Nephron progenitor cell (in vitro differentiated cells): Measurements from ENCODE around the gene KRR1.

ENCODE experiments used
- DNase-seq: peaks from one replicate; pipeline ENCODE4 v3.0.0; 2021
- H3K27ac Mint-ChIP-seq: 2 replicates; pipeline ENCODE4 v1.8.0; 2021; ENCODE audit warnings: mild to moderate bottlenecking, moderate library complexity, mixed read lengths
- H3K27me3 Mint-ChIP-seq: 2 replicates; pipeline ENCODE4 v1.8.0; 2021; ENCODE audit warnings: mild to moderate bottlenecking, low read depth, mixed read lengths; ENCODE audit not compliant: poor library complexity
- H3K36me3 Mint-ChIP-seq: 2 replicates; pipeline ENCODE4 v1.8.0; 2021; ENCODE audit warnings: low read depth, mixed read lengths
- H3K4me1 Mint-ChIP-seq: 2 replicates; pipeline ENCODE4 v1.8.0; 2021; ENCODE audit warnings: mixed read lengths
- H3K4me3 Mint-ChIP-seq: 2 replicates; pipeline ENCODE4 v1.8.0; 2021; ENCODE audit warnings: mild to moderate bottlenecking, moderate library complexity, mixed read lengths
- H3K9me3 Mint-ChIP-seq: 2 replicates; pipeline ENCODE4 v1.8.0; 2021; ENCODE audit warnings: mild to moderate bottlenecking, moderate library complexity, mixed read lengths
- TF ChIP-seq, protein P1 (sequence below): fragments of 200-600 bp; sonication (generic); IDR thresholded peaks from 2 replicates; pipeline ENCODE4 v1.5.0; 2021; ENCODE audit warnings: antibody characterized with exemption

The KRR1 gene

GRCh38 chr12:75553836-75554555, 42.6 kb upstream of the KRR1 start:
- DNase-seq, result no peak
- TF ChIP-seq, protein P1, sequence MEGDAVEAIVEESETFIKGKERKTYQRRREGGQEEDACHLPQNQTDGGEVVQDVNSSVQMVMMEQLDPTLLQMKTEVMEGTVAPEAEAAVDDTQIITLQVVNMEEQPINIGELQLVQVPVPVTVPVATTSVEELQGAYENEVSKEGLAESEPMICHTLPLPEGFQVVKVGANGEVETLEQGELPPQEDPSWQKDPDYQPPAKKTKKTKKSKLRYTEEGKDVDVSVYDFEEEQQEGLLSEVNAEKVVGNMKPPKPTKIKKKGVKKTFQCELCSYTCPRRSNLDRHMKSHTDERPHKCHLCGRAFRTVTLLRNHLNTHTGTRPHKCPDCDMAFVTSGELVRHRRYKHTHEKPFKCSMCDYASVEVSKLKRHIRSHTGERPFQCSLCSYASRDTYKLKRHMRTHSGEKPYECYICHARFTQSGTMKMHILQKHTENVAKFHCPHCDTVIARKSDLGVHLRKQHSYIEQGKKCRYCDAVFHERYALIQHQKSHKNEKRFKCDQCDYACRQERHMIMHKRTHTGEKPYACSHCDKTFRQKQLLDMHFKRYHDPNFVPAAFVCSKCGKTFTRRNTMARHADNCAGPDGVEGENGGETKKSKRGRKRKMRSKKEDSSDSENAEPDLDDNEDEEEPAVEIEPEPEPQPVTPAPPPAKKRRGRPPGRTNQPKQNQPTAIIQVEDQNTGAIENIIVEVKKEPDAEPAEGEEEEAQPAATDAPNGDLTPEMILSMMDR, result no peak
- Mint-ChIP-seq H3K9me3 (no peaks in the 10 kb centered on the region), H3K4me1 (peaks cover 71% of the 10 kb centered on the region), H3K4me3 (no peak overlapping the region), H3K27ac (no peak overlapping the region), H3K27me3 (peaks cover 8% of the 10 kb centered on the region), H3K36me3 (no peaks in the 10 kb centered on the region)

GRCh38 chr12:75553398-75553797, 42.0 kb upstream of the KRR1 start:
- Mint-ChIP-seq H3K9me3 (no peaks in the 10 kb centered on the region), H3K4me3 (no peak overlapping the region), H3K36me3 (no peaks in the 10 kb centered on the region), H3K27ac (no peak overlapping the region), H3K27me3 (peaks cover 8% of the 10 kb centered on the region), H3K4me1 (peaks cover 71% of the 10 kb centered on the region)
- TF ChIP-seq, protein P1, result no peak
- no peak for DNase-seq

- no peak for DNase-seq
- TF ChIP-seq, protein P1, result no peak
- Mint-ChIP-seq H3K9me3 (no peaks in the 10 kb centered on the region), H3K4me1 (peaks cover 57% of the 10 kb centered on the region), H3K36me3 (no peaks in the 10 kb centered on the region), H3K27me3 (peaks cover 4% of the 10 kb centered on the region), H3K4me3 (no peak overlapping the region), H3K27ac (no peak overlapping the region)
Observed at GRCh38 chr12:75551477-75551876, 40.1 kb upstream of the KRR1 start.

DNA sequence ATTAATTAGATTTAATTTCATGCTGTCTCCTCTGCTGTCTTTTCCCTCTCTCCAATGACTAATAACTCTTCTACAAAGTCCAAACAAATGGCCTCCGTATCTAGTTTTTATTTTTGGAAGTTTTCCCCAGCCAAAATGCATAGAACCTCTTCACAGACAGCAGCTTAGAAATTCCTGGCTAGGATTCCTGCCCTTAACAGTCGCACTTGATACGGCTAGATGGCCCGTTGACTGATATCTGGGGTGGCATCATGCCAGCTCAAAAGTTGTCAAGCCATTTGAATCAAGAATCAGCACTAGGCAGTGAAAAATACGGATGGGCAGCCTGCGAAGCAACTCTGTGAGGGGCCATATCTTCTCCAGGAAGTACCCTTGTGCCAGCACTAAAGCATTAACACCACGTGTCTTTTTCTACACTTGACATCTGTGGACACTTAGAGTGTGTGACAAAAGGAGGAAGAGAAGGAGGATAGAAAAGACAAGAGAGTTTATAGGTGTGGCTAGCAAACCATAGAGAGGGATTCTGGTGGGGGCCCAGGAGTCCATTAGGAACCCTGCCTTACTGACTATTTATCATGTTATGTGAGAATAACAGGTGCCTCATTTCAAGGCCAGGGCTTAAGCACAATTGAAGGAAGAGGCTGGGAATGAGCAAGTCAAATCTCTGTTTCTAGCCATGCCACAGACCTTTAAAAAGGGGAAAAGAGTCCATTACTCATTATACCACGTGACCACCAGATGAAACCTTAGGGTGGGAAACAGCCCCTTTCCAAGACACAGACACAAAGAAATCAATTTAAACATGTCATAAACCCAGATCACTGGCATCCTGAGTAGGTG, 39.2 kb upstream of the KRR1 start:
- Mint-ChIP-seq H3K4me3 (no peak overlapping the region), H3K27me3 (peaks cover 4% of the 10 kb centered on the region), H3K36me3 (no peaks in the 10 kb centered on the region), H3K27ac (peak overlapping the region; percentile 29), H3K9me3 (no peaks in the 10 kb centered on the region), H3K4me1 (peaks cover 60% of the 10 kb centered on the region)
- no peak for DNase-seq
- TF ChIP-seq, protein P1, result no peak

GRCh38 chr12:75549989-75550388, 38.6 kb upstream of the KRR1 start:
- peaks cover 7% of the 10 kb centered on the region for H3K27me3 Mint-ChIP-seq
- H3K4me1 Mint-ChIP-seq, result peaks cover 56% of the 10 kb centered on the region
- no peaks in the 10 kb centered on the region for H3K9me3 Mint-ChIP-seq
- no peaks in the 10 kb centered on the region for H3K36me3 Mint-ChIP-seq
- TF ChIP-seq, protein P1, result no peak
- DNase-seq, result no peak
- no peak overlapping the region for H3K4me3 Mint-ChIP-seq
- H3K27ac Mint-ChIP-seq, result peak overlapping the region; percentile 29
